Renal cortical epithelial cell (primary cell): ENCODE results near the gene SLCO4C1. TPM values are rescaled to one million over a fixed set of nuclear protein-coding genes. Genes with fewer than 3 reads are reported as not detected.
"Not testable (repeated sequence)": the region's sequence is repeated elsewhere in the genome, so short reads cannot be mapped to it uniquely, and the experiment has no call there.

Experiments
- DNase-seq: peaks from one replicate; pipeline ENCODE4 v3.0.0-alpha.2; 2011; ENCODE audit warnings: low read depth
- total RNA-seq: library from RNA; depleted of rRNA; stranded (reverse); fragments of >200 nt; gene quantifications from 2 replicates; pipeline ENCODE4 v1.2.3, GENCODE V29; 2014

The SLCO4C1 gene, protein sequence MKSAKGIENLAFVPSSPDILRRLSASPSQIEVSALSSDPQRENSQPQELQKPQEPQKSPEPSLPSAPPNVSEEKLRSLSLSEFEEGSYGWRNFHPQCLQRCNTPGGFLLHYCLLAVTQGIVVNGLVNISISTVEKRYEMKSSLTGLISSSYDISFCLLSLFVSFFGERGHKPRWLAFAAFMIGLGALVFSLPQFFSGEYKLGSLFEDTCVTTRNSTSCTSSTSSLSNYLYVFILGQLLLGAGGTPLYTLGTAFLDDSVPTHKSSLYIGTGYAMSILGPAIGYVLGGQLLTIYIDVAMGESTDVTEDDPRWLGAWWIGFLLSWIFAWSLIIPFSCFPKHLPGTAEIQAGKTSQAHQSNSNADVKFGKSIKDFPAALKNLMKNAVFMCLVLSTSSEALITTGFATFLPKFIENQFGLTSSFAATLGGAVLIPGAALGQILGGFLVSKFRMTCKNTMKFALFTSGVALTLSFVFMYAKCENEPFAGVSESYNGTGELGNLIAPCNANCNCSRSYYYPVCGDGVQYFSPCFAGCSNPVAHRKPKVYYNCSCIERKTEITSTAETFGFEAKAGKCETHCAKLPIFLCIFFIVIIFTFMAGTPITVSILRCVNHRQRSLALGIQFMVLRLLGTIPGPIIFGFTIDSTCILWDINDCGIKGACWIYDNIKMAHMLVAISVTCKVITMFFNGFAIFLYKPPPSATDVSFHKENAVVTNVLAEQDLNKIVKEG
- total RNA-seq: 12.0 and 87.9 TPM in 2 replicates

DNA sequence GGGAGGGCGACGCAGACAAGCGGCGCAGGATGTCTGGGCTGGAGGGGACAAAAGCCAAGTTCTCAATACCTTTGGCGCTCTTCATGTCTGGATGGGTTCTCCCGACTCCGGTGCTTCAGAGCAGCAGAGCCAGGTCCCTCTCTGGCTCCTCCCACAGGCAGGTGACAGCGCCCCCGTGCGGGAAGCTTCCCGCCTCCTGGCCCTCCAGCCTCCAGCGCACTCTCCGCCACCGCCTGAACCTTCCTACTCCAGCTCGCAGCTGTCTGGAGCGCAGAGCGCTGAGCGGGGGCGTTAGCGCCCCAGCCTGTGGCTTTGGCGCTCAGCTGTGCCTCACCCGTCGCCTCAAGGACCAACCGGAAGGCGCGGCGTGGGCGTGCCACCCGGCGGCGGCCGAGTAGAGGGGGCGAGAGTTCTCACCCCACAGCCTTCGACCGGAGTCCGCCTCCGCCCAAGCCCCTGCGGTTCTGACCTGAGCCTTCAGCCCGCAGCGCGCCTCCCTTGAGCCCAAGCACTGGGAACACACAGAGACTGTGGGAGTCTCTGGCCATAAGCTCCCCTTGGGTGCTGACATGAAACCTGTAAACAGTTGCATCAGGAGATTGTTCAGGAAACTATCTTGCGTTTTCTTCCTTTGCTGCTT lies at the start of gene SLCO4C1:
Gene SLCO4C1 (minus strand): TSS at position 107 of the 640 bp plus-strand sequence. CDS start 22 bp downstream, at position 85.
- peak; percentile 85 for DNase-seq

- no peak for DNase-seq
Measured at GRCh38 chr5:102341681-102342288, 45.7 kb upstream of the SLCO4C1 start.

- DNase-seq: no peak
Measured at GRCh38 chr5:102324714-102325113, 28.6 kb upstream of the SLCO4C1 start.

- DNase-seq: not testable (repeated sequence)
Measured at GRCh38 chr5:102318801-102319200, 22.7 kb upstream of the SLCO4C1 start.

DNA sequence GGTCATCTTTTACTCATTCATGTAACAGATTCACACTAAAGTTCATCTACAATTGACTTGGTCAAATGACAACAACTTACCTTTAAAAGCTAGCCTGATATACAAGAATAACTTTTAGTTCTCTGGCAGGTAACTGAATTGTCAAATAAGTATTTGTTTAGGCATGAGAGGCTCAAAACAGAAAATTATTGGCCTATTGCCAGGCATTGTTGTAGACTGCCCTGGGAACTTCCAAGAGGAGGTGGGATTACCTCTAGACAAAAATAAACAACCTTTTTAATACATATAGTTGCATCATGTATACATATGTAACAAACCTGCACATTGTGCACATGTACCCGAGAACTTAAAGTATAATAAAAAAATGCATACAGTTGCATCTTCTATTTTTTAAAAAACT lies 18.2 kb upstream of the SLCO4C1 start:
- peak; percentile 61 for DNase-seq

DNA sequence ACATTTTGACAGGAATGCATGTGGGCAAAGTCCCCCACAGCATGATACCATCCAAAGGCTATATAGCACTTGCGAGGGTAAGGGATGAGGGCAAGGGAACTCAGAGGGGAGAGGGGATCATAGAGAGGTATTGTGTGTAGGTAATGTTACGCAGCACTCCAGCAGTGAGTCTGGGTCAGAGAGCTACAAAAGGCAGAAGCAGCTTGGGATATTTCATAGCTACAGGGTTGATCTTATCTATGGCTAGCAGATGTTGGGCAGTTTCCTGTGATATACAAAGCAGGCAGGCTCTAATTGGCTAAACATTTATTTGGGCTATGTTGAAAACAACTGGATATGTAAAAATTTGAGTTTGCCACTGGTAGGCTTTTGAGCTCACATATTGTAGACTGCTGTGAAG lies 17.8 kb upstream of the SLCO4C1 start:
- no peak for DNase-seq

GRCh38 chr5:102312586-102313370 lies 16.7 kb upstream of the SLCO4C1 start:
- peak; percentile 97 for DNase-seq

DNA sequence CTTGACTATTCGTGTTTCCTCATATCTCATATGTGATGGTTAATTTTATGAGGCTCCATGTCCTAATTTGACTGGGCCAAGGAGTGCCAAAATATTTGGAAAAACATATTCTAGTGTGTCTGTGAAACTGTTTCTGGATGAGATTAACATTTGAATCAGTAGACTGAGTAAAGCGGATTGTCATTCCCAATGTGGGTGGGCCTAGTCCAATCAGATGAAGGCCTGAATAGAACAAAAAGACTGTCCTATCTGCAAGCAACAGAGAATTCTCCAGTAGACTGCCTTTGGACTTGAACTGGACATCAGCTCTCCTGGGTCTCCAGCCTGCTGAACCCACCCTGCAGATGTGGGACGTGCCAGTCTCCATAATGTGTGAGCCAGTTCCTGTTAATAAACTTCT lies 13.5 kb upstream of the SLCO4C1 start:
- DNase-seq: no peak

- DNase-seq: no peak
Measured at GRCh38 chr5:102307232-102307631, 11.1 kb upstream of the SLCO4C1 start.

GRCh38 chr5:102306121-102306520 lies 10.0 kb upstream of the SLCO4C1 start:
- DNase-seq: peak; percentile 57

DNA sequence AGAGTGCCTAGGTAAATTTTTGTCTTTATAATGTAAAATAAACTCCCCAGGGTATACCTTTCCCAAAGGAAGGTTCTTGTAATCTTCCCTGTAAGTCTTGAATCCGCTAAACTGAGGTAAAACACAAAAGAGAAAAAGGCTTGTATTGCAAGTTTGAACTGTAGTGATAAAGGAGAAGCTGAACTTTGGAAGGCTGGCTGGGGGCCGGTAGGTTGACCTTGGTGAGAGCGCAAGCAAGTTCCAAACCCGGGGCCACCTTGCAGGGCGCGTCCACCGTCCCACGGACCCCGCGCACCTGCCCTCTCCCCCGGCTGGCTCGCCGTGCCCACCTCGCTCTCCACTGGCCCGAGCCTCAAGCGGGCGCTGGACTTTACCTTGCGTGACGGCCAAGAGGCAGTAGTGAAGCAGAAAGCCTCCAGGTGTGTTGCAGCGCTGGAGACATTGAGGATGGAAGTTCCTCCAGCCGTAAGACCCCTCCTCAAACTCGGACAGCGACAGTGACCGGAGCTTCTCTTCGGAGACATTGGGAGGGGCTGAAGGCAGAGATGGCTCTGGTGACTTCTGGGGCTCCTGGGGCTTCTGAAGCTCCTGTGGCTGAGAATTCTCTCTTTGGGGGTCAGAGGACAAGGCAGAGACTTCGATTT lies 428 bp downstream of the SLCO4C1 start:
- no peak for DNase-seq

DNA sequence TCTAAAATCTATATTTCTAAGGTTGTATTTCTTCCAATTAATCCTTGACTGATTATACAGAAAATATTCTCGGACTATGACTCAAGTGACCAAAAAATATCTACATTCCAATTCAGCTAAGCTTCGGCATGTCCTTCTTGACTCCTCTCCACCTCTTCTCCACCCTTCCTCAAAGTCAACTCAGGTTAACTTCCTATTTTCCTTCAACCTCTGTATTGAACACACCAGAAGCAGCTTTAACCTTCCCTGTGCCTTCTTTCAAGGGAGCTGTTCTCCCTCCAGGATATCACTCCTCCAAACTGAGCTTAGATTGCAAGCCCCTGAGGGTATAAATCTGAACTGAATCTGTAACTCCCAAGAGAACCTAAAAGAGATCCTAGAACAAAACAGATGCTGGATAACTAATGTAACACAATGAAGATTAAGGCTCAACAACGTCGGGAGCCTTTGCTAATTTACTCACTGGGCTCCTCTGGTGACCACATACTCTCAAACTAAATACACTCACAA lies 1.1 kb downstream of the SLCO4C1 start:
- DNase-seq: no peak

DNA sequence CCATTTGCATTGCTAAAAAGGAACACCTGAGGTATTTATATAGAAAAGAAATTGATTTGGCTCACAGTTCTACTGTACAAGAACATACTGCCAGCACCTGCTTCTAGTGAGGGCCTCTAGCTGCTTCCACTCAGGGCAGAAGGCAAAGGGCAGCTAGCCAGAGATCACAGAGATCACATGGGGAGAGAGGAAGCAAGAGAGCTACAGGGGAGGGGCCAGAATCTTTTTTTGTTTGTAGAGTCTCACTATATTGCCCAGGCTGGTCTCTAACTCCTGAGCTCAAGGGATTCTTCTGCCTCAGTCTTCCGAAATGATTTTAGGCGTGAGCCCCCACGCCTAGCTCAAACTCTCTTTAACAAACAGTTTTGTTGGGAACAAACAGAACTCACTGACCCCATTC lies 6.1 kb downstream of the SLCO4C1 start:
- DNase-seq: no peak

- DNase-seq: no peak
Measured at GRCh38 chr5:102289251-102289899, 6.7 kb downstream of the SLCO4C1 start.

GRCh38 chr5:102288630-102289029 lies 7.5 kb downstream of the SLCO4C1 start:
- DNase-seq: no peak

- no peak for DNase-seq
Measured at GRCh38 chr5:102286476-102286875, 9.6 kb downstream of the SLCO4C1 start.

- DNase-seq: peak; percentile 68
Measured at GRCh38 chr5:102283102-102283797, 12.8 kb downstream of the SLCO4C1 start.

GRCh38 chr5:102279711-102280110 lies 16.4 kb downstream of the SLCO4C1 start:
- no peak for DNase-seq

GRCh38 chr5:102278231-102278630 lies 17.9 kb downstream of the SLCO4C1 start:
- no peak for DNase-seq
